A172 (cell line): ENCODE results near the gene CDK6. TPM values are rescaled to one million over a fixed set of nuclear protein-coding genes. Genes with fewer than 3 reads are reported as not detected.
"Not testable (repeated sequence)": the region's sequence is repeated elsewhere in the genome, so short reads cannot be mapped to it uniquely, and the experiment has no call there.

Experiments used
- DNase-seq: peaks from one replicate; pipeline ENCODE4 v3.0.0-alpha.2; 2015; ENCODE audit warnings: low spot score
- total RNA-seq: library from RNA; depleted of rRNA; stranded (reverse); fragments of >200 nt; shearing (Covaris generic); gene quantifications from 2 replicates; pipeline ENCODE4 v1.2.3, GENCODE V29; 2014

The CDK6 gene
- total RNA-seq, 1 experiment from 2014 or later: 140 TPM

DNA sequence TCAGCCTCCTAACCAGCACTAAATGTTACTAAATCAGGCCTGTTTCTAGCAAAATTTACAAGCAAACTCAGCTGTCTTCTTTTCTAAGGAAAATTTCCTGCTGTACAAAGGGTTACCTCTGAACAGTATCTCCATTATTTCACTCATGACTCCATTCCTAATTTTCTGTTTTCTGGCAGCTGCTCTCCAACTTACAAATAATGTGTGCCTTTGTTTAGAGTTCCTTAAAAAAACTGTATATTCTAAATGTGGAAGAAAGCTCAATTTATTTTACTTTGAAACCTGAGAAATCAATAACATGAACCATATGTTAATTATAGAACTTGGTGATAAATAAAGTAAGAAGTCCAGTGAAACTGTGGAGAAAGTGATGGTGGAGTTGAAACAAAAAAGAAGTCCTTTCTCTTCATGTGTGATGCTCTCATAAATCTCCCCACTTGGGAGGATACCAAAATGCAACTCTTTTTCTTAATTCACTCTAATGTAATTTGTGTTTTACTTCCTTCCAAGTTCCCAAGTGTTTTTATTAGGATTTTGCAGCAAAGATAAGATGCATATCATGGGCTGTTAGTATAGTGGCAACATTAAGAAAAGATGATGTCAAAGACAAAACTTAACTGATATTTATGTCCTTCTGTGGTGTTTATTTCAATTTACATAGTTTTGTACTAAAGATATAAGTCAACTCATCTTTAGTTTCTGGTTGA lies 74.8 kb downstream of the CDK6 start:
- DNase-seq: no peak

DNA sequence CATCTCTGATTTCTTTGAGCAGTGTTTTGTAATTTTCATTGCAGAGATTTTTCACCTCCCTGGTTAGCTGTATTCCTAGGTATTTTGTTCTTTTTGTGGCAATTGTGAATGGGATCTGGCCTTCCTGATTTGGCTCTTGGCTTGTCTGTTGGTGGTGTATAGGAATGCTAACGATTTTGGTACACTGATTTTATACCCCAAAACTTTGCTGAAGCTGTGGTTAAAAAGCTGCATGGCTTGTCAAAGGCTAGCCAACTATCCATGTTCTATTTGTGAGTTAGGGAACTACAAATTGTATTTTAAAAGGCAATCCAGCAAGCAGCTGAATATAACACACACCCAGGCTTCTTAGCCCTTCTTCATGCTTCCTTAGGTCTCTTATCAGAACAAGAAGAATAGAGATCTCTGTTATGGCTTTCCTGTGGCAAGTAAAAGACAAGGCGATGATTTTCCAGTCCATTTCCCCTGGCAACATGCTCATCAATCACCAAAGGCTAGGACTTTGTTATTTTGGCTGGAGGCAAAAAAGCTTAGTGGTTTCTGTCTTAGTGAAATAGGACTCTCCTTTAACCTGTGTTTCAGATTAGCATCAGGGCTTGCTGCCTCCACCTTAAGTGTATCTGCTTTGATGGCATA lies 77.5 kb downstream of the CDK6 start:
- DNase-seq: no peak

DNA sequence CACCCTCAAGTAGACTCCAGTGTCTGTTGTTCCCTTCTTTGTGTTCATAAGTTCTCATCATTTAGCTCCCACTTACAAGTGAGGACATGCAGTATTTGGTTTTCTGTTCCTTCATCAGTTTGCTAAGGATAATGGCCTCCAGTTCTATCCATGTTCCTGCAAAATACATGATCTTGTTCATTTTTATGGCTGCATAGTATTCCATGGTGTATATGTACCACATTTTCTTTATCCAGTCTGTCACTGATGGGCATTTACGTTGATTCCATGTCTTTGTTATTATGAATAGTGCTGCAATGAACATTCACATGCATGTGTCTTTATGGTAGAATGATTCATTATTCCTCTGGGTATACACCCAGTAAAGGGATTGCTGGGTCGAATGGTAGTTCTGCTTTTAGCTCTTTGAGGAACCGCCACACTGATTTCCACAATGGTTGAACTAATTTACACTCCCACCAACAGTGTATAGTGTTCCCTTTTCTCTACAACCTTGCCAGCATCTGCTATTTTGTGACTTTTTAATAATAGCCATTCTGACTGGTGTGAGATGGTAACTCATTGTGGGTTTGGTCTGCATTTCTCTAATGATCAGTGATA lies 79.0 kb downstream of the CDK6 start:
- DNase-seq: not testable (repeated sequence)

DNA sequence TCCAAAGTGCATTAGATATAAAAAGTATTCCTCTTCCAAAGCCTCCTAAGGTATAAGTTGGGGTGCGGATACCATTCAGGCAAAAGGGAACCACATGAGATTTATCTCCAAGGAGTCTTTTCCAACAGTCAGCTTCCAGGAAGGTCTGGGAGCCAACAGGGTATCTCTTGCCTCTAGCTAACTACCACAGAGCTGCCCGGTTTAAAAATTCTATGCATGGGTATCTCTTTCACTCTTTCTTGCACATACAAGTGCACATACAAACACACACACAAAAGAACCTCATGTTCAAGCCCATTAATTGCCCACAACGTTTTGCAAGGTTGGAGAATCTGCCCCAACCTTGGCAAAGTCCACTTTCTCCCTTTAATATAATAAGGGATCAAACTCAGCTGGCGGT lies 80.7 kb downstream of the CDK6 start:
- no peak for DNase-seq

DNA sequence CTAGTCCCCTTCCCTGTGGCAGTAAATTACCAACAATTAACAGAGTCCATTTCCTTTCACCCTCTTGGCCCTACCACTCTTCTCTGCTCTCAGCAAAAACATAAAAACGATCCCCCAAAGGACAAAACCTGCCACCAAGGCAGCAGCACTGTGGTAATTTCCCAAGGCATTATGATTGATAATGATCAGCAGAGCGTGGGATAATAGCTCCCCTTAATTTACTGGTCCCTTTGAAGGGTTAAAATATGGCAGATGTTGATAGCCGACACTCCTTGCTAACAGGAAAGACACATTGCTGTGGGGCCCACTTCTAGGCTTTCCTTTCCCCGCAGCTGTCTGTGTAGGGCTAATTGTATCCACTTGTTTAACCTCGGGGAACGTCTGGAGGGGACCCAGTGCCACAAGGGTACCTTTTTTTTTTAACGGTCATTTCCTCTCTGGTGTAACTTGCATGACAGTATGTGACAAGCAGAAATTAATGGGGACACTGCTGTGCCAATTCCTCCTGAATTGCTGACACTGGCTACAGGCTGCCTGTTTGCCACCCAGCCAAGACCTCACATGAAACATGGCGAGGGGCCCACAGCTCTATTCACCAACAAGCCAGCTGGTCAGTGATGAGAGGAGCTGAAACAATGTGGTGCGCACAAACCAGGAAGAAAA lies 81.3 kb downstream of the CDK6 start:
- no peak for DNase-seq

DNA sequence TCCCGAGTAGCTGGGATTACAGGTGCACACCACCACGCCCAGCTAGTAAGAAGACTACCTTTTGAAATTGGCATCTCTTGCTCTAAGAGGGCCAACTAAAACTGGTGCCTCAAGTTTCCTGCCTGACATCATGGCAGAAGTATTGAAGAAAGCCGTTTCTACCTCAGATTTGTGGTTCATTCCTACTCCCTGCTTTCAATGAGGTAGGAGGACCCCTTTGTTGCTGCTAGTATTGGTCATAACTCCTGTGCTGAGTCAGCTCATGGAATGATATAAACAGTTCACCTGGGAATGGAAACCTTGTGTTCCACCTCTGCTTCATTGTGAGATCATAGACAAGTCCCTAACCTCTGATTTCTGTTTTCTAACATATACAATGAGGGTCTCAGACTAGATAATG lies 82.8 kb downstream of the CDK6 start:
- no peak for DNase-seq

DNA sequence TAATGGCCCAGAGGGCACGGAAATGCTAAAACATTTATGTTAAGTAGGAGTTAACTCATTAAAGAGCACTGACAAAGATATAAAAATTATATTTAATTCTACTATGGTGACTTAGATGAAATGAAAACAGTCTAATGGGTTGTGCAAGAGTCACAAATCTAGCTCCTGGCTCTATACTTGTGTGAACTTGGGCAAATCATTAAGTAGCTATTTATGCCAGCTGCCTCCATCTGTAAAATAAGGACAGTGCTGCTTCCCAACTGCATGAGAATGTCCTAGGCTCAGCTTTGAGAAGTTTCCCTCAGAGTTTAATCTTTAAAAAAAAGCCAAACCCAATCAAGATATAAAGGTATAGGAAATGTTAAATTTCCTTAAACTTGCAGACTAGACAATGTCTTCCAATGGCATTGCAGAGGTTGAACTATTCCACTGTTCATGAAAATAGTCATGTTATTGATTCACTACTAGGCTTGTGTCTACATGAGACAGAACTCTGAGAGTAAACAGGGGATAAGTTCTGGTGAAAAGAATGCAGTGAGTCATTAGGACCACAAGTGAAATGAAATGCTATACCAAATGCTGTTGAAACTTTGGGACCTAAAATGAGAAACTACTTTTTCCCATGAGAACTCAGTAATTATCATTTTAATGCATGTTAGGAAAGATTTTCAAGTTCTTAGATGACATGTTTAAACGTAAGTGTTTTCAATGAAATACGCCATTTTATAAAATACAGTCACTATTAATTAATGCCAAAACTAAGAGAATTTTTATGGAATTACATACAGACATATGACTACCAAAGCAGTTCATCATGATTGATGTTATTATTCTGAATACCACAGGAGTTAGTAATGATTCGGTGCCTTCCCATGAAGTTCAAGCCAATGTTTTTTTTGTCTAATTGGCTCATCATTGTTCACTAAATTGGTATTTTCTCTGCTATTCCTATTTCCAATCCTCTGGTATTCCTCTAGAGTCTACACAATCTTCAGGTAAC lies 84.2 kb downstream of the CDK6 start:
- DNase-seq: peak; percentile 87

DNA sequence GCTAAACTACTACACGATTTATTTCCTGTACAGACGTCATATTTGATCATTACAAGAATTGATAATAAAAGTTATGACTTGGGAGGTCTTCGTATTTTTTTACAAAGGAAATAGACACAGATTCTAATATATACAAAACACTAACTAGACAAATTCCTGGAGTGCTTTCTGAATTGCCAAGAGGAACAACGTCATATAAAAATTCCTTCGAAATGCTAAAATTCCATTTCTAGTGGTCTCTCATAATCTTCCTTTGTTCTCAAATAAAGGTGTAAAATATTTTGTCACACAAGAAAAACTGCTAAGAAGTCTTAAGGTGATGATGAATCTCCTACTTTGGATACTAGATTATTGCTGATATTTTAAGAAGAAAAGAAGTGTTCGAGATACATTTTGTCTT lies 85.4 kb downstream of the CDK6 start:
- DNase-seq: peak; percentile 61

DNA sequence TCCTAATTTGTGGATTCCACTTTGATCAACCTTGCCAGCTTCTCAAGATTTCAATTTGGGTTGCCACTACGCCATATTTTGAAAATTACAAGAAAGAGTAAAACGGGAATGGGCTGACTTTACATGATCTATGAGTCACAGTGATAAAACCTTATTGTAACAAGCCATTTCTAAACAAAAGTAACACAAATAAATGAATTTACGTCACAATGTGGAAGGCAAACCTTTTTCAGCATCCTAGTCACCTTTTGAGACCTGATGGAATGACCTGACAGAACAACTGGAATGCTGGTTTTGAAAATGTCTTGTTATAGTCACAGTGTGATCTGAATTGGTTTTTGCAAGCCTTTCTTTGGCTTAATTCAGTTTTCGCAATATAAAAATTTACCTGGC lies 85.9 kb downstream of the CDK6 start:
- DNase-seq: peak; percentile 49

DNA sequence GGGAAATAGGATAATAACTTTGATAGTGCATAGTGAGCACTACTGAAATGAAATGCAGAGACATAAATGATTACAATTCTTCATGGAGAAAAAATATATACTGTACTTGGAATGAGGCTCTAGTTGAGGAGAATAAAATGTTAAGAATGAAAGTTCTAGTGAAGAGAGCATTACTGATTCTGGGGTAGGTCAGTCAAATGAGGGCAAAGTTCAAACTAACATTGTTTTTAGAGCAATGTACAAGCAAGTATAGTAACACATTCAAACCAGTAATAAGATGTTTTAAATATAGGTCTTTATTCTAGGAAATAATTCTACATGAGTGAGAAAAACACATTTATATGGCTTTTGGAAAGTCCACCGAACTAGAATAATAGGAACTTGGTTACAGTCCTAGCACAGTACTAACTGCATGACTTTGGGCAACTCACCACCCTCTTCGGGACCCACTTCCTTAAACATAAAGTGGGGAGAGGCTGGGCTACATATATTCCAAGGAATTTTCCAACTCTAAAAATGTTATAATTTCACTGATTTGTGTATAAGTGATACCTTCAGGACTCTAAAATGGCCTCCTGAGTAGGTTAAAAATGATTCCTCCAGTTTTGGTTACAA lies 86.4 kb downstream of the CDK6 start:
- DNase-seq: no peak

DNA sequence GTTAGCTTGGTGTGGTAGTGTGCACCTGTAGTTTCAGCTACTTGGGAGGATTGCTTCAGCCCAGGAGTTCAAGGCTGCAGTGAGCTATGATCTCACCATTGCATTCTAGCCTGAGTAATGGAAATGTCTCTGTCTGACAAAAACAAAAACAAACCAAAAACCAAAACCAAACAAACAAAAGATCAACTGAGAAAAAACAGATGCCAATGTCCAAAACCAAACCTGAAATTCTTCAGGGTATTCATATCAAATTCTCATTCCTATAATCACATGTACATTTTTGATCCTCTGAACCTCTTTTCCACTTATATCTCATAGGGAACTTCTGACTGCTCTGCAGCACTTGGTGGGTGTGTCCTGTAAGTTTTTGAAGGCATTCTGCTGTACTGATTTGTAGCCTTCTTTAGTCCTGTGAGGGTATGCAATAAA lies 87.0 kb downstream of the CDK6 start:
- DNase-seq: no peak

DNA sequence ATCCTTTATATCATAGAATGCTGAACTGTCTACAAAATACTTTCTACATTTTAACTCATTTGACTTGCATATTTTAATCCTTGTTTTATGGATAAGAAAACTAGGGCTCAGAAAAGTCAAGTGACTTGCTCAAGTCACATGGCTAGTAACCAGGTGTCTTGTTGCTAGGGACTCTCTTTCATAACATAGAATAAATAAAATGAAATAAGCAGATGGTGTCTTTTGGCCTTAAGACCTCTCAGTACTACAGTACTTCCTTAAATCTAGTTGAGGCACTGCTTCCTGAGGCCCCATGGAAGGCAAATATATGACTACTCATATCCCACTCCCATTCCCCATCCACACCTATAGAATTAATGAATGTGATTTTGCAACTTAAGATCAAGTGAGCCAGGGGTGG lies 87.9 kb downstream of the CDK6 start:
- no peak for DNase-seq

DNA sequence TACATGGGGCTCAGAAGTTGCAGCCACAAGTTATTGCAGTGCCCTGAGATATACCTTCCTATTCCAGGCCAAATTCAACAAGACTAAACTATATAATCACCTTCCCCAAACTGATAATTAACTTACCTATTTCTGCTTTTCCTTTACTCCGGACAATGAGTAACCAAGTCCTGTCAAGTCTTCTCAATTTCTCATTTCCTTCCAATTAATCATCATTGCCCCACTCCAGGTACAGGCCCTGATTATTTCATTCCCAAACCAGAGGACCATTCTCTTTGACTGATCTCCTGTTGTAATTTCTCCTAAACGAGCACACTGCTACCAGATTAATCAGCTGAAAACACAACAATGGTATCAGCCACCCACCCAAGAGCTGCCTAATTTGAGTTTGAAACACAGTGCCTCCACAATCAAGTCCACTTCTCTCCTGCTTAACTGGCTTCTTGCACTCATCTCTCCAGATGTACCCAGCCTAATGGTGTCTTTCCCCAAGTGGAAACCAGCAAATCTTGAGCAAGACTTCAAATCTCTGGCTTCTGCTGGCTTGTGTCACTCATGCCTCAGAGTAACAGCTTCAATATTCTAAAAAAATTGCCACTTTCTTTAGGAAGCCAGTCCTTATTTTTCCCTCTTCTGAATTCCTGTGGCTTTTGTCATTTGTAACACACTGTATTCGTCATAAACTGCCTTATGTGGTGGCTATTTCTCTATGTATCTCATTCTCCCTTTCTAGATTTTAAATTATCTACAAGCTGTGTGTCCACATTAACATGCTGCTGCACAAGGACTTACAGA lies 89.1 kb downstream of the CDK6 start:
- peak; percentile 51 for DNase-seq

DNA sequence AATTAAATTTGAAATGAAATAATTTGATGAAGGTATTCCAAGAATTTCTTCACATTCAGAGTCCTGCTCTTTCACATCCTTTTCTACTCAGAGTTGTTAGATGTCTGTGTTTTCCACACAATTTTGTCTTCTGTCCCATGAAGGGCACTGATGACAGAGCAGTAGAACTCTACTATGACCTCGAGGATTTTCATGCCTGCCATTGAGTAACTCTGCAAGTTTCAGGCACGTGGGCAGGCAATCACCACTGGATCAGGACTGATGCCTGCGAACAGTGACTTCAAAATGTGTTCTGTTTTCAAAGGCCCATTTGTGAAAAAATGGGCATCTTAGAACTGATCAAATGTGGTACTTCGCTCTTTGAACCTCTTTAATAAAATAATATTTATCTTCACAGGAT lies 91.1 kb downstream of the CDK6 start:
- no peak for DNase-seq

DNA sequence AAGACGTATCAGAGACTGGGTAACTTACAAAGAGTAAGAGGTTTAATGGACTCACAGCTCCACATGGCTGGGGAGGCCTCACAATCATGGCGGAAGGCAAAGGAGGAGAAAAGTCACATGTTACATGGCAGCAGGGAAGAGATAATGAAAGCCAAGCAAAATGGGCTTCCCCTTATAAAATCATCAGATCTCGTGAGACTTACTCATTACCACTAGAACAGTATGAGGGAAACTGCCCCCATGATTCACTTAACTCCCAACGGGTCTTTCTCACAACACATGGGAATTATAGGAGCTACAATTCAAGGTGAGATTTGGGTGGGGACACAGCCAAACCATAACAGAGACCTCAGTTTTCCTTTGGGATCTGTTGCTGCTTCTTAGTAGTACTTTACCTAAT lies 92.2 kb downstream of the CDK6 start:
- DNase-seq: not testable (repeated sequence)

DNA sequence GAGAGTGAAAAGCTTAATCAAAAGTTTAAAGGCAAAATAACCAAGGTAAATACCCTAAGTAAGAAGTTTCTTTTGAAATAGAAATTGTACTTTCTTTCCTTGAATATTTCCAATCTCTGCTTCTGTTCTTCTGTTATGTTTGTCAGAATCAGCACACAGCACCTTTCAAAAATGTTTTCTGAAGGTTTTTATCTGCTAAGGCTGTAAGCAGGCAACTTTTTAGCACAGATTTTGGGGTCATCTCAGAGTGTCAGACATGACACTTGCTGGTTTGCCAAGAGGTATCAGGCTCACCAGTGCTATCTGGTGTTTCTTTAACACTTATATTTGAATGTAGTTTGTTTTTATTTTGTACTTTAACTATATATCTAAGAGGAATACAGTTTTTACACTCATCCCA lies 94.2 kb downstream of the CDK6 start:
- DNase-seq: no peak

DNA sequence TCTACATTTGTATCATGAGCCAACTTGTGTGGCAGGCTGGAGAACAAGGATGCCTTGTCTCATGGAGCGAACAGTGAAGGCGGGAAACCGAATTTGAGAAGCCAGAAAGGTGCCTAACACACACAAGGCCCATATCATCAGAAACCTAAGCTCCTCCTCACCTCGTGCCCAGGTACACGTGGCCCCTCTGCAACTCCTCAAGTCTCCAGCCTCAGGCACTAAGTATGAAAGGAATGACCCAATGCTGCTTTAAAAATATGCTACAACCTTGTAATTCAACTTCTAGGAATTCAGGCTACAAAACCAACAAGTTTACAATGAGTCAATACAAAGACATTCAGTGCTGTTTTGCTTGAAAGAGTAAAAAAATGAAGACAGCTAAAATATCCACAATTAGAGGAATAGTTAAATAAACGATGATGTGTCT lies 95.7 kb downstream of the CDK6 start:
- peak; percentile 81 for DNase-seq

DNA sequence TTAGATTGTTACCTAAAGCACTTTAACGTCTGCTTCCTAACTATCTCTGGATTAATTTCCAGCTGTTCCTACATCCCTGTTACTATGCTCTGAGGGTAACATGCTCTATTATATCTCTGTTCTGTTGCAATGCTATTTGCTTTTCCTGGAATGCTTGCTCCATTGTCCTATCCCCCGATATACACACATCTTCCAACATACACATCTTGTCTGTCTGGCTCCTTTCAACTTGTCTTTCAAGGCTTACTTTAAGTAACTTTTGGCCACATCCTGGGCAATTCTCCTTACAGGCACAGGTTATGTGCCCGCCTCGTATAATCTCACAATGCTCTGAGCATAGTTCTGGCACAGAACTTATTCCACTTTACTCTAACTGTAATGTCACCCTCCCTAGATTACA lies 96.2 kb downstream of the CDK6 start:
- DNase-seq: no peak

DNA sequence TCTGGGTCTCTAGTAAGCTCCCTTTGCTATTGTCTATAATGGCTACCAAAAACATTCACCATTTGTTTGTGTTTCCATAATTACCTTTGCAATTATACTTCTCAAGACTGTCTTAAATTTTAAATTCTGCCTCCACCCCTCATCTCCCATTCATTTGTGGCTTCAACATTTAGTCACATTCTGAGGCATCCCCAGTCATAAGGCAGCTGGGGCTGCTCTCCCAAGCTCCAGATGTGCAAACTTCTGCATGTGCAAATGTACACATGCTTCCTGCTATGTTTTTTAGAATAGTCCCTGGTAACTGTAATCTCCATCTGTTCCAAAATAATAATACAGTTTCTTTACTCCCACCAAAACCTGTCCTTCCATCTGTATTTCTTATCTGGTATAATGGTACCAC lies 97.3 kb downstream of the CDK6 start:
- no peak for DNase-seq

DNA sequence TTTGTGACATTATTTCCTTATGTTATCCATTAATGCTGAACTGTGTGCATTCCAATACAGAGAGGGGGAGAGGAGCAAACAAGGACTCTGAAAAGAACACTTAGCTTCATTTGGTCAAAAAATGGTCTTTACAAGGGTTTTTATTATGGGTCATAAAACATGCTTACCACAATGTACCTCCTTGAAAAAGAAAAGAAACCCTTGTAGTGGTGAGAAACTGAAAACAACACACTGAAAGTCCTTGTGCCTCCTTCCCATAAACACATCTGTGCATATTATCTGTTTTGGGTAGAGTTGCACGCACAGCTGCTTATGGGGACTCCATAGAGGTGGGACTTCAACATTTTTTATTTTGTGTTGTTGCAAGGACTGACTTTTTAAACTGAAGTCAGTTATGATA lies 98.7 kb downstream of the CDK6 start:
- no peak for DNase-seq
